Prostate gland (tissue), 2 donors: ENCODE measurements around the gene PSORS1C1.

Source experiments
- POLR2A ChIP-seq: fragments of 450-650 bp; IDR thresholded peaks from one replicate; pipeline ENCODE4 v1.6.1; 2016; ENCODE audit warnings: antibody characterized with exemption, mild to moderate bottlenecking
- POLR2AphosphoS5 ChIP-seq: sonication (generic); formaldehyde crosslinking; IDR thresholded peaks from one replicate; pipeline ENCODE4 v1.6.1; 2017; ENCODE audit warnings: antibody characterized with exemption
- TF ChIP-seq, protein P1 (sequence below), 4 experiments: fragments of 200-600 bp in 2 of 4; fragments of 450-650 bp in 2 of 4; sonication (generic) in 2 of 4; IDR thresholded peaks; 1 replicate in 3 of 4; 2 replicates in 1 of 4; pipeline ENCODE4 v1.5.1; 2016 to 2019; ENCODE audit warnings: antibody characterized with exemption in 4 of 4, mild to moderate bottlenecking in 2 of 4, moderate library complexity in 2 of 4

DNA sequence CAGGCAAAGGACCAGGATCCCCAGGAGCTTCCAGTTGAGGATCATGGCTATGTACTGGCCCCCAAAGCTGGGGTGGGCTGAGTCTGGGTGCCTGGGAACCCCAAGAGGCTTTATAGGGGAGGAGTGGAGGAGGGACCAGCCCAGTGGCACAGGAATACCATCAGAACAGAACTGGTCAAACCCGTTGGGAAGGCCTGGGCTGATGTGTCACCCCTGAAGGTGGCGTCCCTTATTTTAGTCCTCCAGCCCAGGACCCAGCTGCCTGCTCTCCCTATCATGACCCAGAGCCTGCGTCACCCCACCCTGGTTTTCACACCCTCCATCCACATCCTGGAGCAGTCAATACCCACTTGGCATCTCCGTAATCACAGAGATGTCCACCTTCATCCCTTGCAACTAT is 24.4 kb downstream of the PSORS1C1 start, which contains the start of gene PSORS1C2:
- TF ChIP-seq POLR2A (no peak), POLR2AphosphoS5 (no peak)
- TF ChIP-seq, protein P1, sequence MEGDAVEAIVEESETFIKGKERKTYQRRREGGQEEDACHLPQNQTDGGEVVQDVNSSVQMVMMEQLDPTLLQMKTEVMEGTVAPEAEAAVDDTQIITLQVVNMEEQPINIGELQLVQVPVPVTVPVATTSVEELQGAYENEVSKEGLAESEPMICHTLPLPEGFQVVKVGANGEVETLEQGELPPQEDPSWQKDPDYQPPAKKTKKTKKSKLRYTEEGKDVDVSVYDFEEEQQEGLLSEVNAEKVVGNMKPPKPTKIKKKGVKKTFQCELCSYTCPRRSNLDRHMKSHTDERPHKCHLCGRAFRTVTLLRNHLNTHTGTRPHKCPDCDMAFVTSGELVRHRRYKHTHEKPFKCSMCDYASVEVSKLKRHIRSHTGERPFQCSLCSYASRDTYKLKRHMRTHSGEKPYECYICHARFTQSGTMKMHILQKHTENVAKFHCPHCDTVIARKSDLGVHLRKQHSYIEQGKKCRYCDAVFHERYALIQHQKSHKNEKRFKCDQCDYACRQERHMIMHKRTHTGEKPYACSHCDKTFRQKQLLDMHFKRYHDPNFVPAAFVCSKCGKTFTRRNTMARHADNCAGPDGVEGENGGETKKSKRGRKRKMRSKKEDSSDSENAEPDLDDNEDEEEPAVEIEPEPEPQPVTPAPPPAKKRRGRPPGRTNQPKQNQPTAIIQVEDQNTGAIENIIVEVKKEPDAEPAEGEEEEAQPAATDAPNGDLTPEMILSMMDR (IDR thresholded peaks at IDR 0.05): no peak
